K562 (cell line): ENCODE measurements around the gene PTGES3. TPM values are rescaled to one million over a fixed set of nuclear protein-coding genes. Genes with fewer than 3 reads are reported as not detected.
A peak's percentile ranks its signal among the peaks of the same experiment; 100 is the strongest.

Experiments used
- ATAC-seq: fragments of 200-7000 bp; cut with Tn5 transposase; 3 replicates; pipeline ENCODE4 v1.9.1; 2020; ENCODE audit warnings: moderate library complexity
- BruUV-seq: library from RNA; stranded (reverse); fragments of 400-500 nt; replicated peaks from 2 replicates; lab custom pipeline; 2021; lab: Mats Ljungman, UMichigan
- CTCF ChIA-PET: fragments of 300-600 bp; formaldehyde crosslinking; extraction: SDS; loops from one replicate; lab custom pipeline; 2021; ENCODE audit warnings: low intra/inter-chr PET ratio; lab: Yijun Ruan, JAX
- POLR2A ChIA-PET: fragments of 300-600, 350-650 bp; sonication (Branson Sonifier 250); formaldehyde crosslinking; extraction: SDS; loops from one replicate; lab custom pipeline; 2021; ENCODE audit warnings: antibody characterized with exemption, inconsistent platforms; lab: Yijun Ruan, JAX
- DNase-seq, 4 experiments: peaks; one replicate each; pipeline versions ENCODE4 v3.0.0 to v3.0.0-alpha.2; 2011 to 2018; ENCODE audit warnings: low spot score in 3 of 4, mixed read lengths in 3 of 4; ENCODE audit errors: extremely low read depth in 1 of 4
- FAIRE-seq: peaks from 2 replicates; lab custom pipeline; 2011; peaks lifted over from hg19 to GRCh38; lab: Jason Lieb, UNC
- H2AFZ ChIP-seq: 2 replicates; pipeline ENCODE4 v1.6.0; 2011; ENCODE audit warnings: low read depth, low read length, control low read depth, inconsistent platforms
- H3K27ac ChIP-seq: fragments of 200-600 bp; 3 replicates; pipeline ENCODE4 v1.8.0; 2011; ENCODE audit warnings: low read depth, mild to moderate bottlenecking, control low read depth, inconsistent platforms, low read length, moderate library complexity, mixed read lengths; ENCODE audit errors: extremely low read depth
- H3K27me3 ChIP-seq, 2 experiments: fragments of 300-600 bp in 1 of 2; 2 replicates in 1 of 2; 3 replicates in 1 of 2; pipeline versions ENCODE4 v1.6.0 to v1.8.0; 2011; ENCODE audit warnings: inconsistent platforms in 2 of 2, low read length in 2 of 2, mild to moderate bottlenecking in 1 of 2, mixed read lengths in 1 of 2, moderate library complexity in 1 of 2; ENCODE audit not compliant: control insufficient read depth in 2 of 2, insufficient read depth in 2 of 2
- H3K36me3 ChIP-seq: fragments of 300-600 bp; 3 replicates; pipeline ENCODE4 v1.8.0; 2011; ENCODE audit warnings: mild to moderate bottlenecking, low read length, inconsistent platforms; ENCODE audit not compliant: control insufficient read depth, insufficient read depth
- H3K4me1 ChIP-seq, 2 experiments: fragments of 200-600 bp in 1 of 2; replicated peaks in 1 of 2; 2 replicates in 1 of 2; 3 replicates in 1 of 2; pipeline versions ENCODE4 v1.5.1 to v1.8.0; 2011; ENCODE audit warnings: inconsistent platforms in 2 of 2, low read length in 2 of 2, mild to moderate bottlenecking in 1 of 2, mixed read lengths in 1 of 2, moderate library complexity in 1 of 2; ENCODE audit not compliant: control insufficient read depth in 2 of 2, insufficient read depth in 2 of 2
- H3K4me2 ChIP-seq: 2 replicates; pipeline ENCODE4 v1.6.1; 2011; ENCODE audit warnings: low read length, control low read depth, inconsistent platforms, mixed read lengths; ENCODE audit not compliant: insufficient read depth
- H3K4me3 ChIP-seq: fragments of 200-600 bp; sonication (generic), shearing (Covaris generic); 2 replicates; pipeline ENCODE4 v1.5.1; 2016; ENCODE audit warnings: control low read depth, inconsistent platforms
- H3K79me2 ChIP-seq: fragments of 200-600 bp; 3 replicates; pipeline ENCODE4 v1.8.0; 2011; ENCODE audit warnings: low read length, inconsistent platforms; ENCODE audit not compliant: control insufficient read depth, insufficient read depth
- H3K9ac ChIP-seq, 2 experiments: 2 replicates each; pipeline versions ENCODE4 v1.6.0 to v1.6.1; 2011; ENCODE audit warnings: low read depth in 2 of 2, low read length in 2 of 2, control low read depth in 1 of 2, inconsistent platforms in 1 of 2, mild to moderate bottlenecking in 1 of 2, mixed read lengths in 1 of 2; ENCODE audit not compliant: insufficient read depth in 1 of 2
- H3K9me1 ChIP-seq: one replicate; pipeline ENCODE4 v1.6.0; 2011; ENCODE audit warnings: inconsistent platforms, mild to moderate bottlenecking, low read length, moderate library complexity; ENCODE audit not compliant: control insufficient read depth, insufficient read depth
- H3K9me3 ChIP-seq: replicated peaks from 2 replicates; pipeline ENCODE4 v1.5.1; 2011; ENCODE audit warnings: low read depth, low read length, inconsistent platforms; ENCODE audit not compliant: control insufficient read depth, insufficient read depth
- H4K20me1 ChIP-seq: replicated peaks from 2 replicates; pipeline ENCODE4 v1.6.1; 2011; ENCODE audit warnings: low read length, inconsistent platforms, mixed read lengths; ENCODE audit not compliant: control insufficient read depth, insufficient read depth
- RBM15 ChIP-seq: fragments of 200-400 bp; formaldehyde crosslinking; IDR thresholded peaks from 2 replicates; pipeline ENCODE4 v1.6.1; 2018; ENCODE audit warnings: mild to moderate bottlenecking, low read length, moderate library complexity; ENCODE audit not compliant: insufficient read depth
- ZNF224 ChIP-seq: sonication (generic); formaldehyde crosslinking; IDR thresholded peaks from 2 replicates; pipeline ENCODE4 v1.8.0; 2022; ENCODE audit warnings: mild to moderate bottlenecking, missing genetic modification reagents
- ZNF316 ChIP-seq: fragments of 450-650 bp; IDR thresholded peaks from 2 replicates; pipeline ENCODE4 v1.6.1; 2016
- WGBS: fragments of 100-300 bp; shearing (Covaris generic); methylation state at CpG from one replicate; pipeline ENCODE4 v1.1.6; 2016; ENCODE audit warnings: low coverage, mixed read lengths; ENCODE audit not compliant: insufficient coverage; ENCODE audit errors: missing lambda C conversion rate; 5-methylcytosine and 5-hydroxymethylcytosine counted together
- in situ Hi-C: fragments of 300-500 bp; cut with MboI; formaldehyde crosslinking; loops from 4 replicates; pipeline ENCODE4 v1.15.0; 2018; ENCODE audit warnings: inconsistent platforms, mixed read lengths
- intact Hi-C: fragments of 100-400 bp; cut with micrococcal nuclease; formaldehyde crosslinking; loops from 2 replicates; pipeline ENCODE4 v1.14.2; 2022
- polyA plus RNA-seq, 8 experiments: library from polyadenylated mRNA; depleted of rRNA in 4 of 8; stranded (reverse) in 5 of 8; unstranded in 3 of 8; fragments of >200 nt; fragmentation: Nextera tagmentation in 2 of 8; fragmentation: Illumina TruSeq in 1 of 8; extraction: Ambion mirVana in 2 of 8; extraction: Trizol in 1 of 8; gene quantifications; 2 replicates each; pipeline versions ENCODE4 v1.2.1 to v1.2.3, GENCODE V29; 2011 to 2014; ENCODE audit warnings: inconsistent platforms in 1 of 8, missing spikeins in 1 of 8
- total RNA-seq, 7 experiments: library from RNA; depleted of rRNA in 6 of 7; stranded (reverse); fragments of >200 nt in 6 of 7; fragmentation: Illumina TruSeq in 2 of 7; extraction: Trizol in 2 of 7; gene quantifications; 2 replicates each; pipeline versions ENCODE4 v1.2.1 to v1.2.3, GENCODE V29; 2011 to 2021; ENCODE audit warnings: low replicate concordance in 1 of 7
- TF ChIP-seq, protein P1 (sequence below): sonication (generic); formaldehyde crosslinking; IDR thresholded peaks from 2 replicates; pipeline ENCODE4 v1.8.1; 2023; ENCODE audit warnings: mild to moderate bottlenecking, missing genetic modification reagents

PTGES3 gene
- total and polyA plus RNA-seq, 9 of the 15 experiments (the other 6 are each of a cell fraction or from before 2014, with no cell fraction given): 163 to 501 (median 213) TPM

DNA sequence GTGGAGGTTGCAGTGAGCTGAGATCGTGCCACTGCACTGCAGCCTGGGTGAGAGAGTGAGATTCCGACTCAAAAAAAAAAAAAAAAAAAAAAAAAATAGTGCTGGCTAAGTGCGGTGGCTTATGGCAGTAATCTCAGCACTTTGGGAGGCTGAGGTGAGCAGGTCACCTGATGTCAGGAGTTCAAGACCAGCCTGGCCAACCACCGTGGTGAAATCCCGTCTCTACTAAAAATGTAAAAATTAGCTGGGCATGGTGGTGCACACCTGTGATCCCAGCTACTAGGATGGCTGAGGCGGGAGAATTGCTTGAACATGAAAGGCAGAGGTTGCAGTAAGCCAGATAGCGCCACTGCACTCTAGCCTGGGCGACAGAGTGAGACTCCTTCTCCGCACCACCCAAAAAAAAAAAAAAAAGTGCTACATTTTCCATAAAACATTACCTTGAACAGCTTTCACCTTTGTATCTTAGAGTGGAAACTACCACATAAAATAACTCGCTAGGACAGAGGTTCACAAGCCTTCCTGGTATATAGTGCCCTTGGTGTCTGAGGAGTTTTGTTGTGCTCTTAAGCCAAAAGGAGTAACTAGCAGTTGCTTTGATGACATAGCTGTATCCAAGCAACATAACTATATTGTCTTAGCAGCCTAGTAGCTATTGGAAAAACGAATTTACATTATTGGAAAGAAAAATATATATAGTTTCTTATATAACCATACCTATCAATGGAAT lies 11.1 kb downstream of the PTGES3 start (continued):
- TF ChIP-seq, protein P1, sequence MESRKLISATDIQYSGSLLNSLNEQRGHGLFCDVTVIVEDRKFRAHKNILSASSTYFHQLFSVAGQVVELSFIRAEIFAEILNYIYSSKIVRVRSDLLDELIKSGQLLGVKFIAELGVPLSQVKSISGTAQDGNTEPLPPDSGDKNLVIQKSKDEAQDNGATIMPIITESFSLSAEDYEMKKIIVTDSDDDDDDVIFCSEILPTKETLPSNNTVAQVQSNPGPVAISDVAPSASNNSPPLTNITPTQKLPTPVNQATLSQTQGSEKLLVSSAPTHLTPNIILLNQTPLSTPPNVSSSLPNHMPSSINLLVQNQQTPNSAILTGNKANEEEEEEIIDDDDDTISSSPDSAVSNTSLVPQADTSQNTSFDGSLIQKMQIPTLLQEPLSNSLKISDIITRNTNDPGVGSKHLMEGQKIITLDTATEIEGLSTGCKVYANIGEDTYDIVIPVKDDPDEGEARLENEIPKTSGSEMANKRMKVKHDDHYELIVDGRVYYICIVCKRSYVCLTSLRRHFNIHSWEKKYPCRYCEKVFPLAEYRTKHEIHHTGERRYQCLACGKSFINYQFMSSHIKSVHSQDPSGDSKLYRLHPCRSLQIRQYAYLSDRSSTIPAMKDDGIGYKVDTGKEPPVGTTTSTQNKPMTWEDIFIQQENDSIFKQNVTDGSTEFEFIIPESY (CRISPR knock-in tag): peak; percentile 75

DNA sequence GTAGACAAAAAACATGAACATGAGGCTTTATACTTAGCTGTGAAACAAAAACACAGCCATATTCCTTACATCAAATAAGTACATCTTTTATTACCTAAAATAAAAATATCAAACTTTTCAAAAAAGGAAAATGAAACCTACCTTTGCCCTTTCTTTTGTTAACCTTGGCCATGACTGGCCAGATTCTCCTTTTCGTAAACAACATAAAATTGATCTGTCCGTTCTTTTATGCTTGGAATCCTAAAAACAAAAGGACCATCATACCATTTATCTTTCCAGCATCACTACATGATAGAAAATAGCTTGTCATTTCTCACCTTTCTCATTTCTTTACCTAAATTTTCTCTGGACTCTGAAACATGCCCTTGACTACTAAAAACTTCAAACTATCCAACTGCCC lies 16.5 kb downstream of the PTGES3 start:
- POLR2A ChIA-PET: interaction anchor here (0.6 to 5.1 kb wide), 2 partner anchors 12 to 327 kb away, joined by 3 to 28 read pairs; no protein-coding TSS in a partner anchor
- no peak overlapping the region for H3K27ac ChIP-seq
- H3K4me1 ChIP-seq: peaks cover 11 to 28% of the 10 kb centered on the region in 2 experiments; a peak in 4 of 5 replicates
- H3K79me2 ChIP-seq: peaks cover 84% of the 10 kb centered on the region
- H3K27me3 ChIP-seq: no peaks in the 10 kb centered on the region
- DNase-seq: no peak
- peaks cover 13% of the 10 kb centered on the region; the same call in 1 of the 2 replicates for H4K20me1 ChIP-seq
- ATAC-seq: no peak
- BruUV-seq: no TSS peak
- no peak overlapping the region for H3K4me3 ChIP-seq
- intact Hi-C loops: no loop called here
- no peaks in the 10 kb centered on the region for H3K9me1 ChIP-seq
- no peaks in the 10 kb centered on the region for H3K9me3 ChIP-seq
- in situ Hi-C loops: no loop called here
- H2AFZ ChIP-seq: no peak overlapping the region
- peaks cover 89% of the 10 kb centered on the region for H3K36me3 ChIP-seq
- H3K9ac ChIP-seq: no peak overlapping the region
- TF ChIP-seq ZNF224 (CRISPR knock-in tag) (no peak), ZNF316 (0 out of 2 replicates have a peak, but pooled peaks have one; percentile 12), RBM15 (no peak)
- TF ChIP-seq, all 486 proteins: peak for 1
- H3K4me2 ChIP-seq: no peak overlapping the region
- WGBS: 100% methylated on average over 2 of the region's 2 CpGs
- CTCF ChIA-PET: no interaction called here
- FAIRE-seq: no peak
